Measurements from ENCODE around the gene QDPR. TPM values are rescaled to one million over a fixed set of nuclear protein-coding genes. Genes with fewer than 3 reads are reported as not detected.

The QDPR gene
- total and polyA plus RNA-seq, 7 experiments from 2014 or later: 11.8 to 50.5 (median 24.3) TPM

DNA sequence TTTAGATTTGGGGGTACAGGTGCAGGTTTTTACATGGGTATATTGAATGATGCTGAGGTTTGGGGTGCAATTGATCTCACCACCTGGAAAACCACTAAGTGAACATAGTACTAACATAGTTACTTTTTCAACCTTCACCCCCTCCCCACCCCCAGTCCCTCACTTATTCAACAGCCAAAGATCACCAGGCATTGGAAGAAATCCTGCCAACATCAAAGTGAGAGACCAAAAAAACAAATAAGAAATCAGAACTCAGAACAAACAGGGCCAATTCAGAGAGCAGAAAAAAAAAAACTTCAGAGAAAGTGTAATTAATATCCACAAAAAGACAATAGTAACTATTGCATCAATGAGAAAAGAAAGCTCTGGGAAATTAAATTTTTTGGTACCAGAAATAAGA lies 44.6 kb upstream of the QDPR start:
- intact Hi-C loops (cut with micrococcal nuclease): no loop called here
- H3K27me3 Mint-ChIP-seq: peaks cover 0 to 26% (median 8%) of the 10 kb centered on the region in 5 donors
- Histone ChIP-seq H3K27ac (ENCODE audit: low read depth, low read length) (no peak overlapping the region), H3K4me1 (ENCODE audit: control insufficient read depth in 2 of 2, insufficient read depth in 2 of 2, low read length in 2 of 2) (no peaks in the 10 kb centered on the region), H3K4me3 (ENCODE audit: low read length) (no peak overlapping the region), H3K9me3 (ENCODE audit: control insufficient read depth in 2 of 3, low read length in 3 of 3) (no peaks in the 10 kb centered on the region), H3K27me3 (ENCODE audit: control insufficient read depth in 2 of 2, insufficient read depth in 2 of 2, low read length in 2 of 2) (no peaks in the 10 kb centered on the region), H3K36me3 (ENCODE audit: control insufficient read depth in 2 of 3, insufficient read depth in 3 of 3, low read length in 3 of 3) (no peaks in the 10 kb centered on the region)
- POLR2A ChIA-PET: interaction anchor here (0.7 kb wide), 1 partner anchor 59 kb away, joined by 4 read pairs; no protein-coding TSS in a partner anchor
- no peaks in the 10 kb centered on the region for H3K9me3 Mint-ChIP-seq
- ATAC-seq (no peak), DNase-seq (no peak)
- H3K27ac Mint-ChIP-seq: no peak overlapping the region
- no peak overlapping the region for H3K4me3 Mint-ChIP-seq
- peaks cover 0 to 6% (median 0%) of the 10 kb centered on the region in 7 donors for H3K4me1 Mint-ChIP-seq
- H3K36me3 Mint-ChIP-seq: no peaks in the 10 kb centered on the region
- CTCF ChIA-PET: interaction anchor here (1.0 kb wide), 1 partner anchor 8 kb away, joined by 4 read pairs; no protein-coding TSS in a partner anchor

DNA sequence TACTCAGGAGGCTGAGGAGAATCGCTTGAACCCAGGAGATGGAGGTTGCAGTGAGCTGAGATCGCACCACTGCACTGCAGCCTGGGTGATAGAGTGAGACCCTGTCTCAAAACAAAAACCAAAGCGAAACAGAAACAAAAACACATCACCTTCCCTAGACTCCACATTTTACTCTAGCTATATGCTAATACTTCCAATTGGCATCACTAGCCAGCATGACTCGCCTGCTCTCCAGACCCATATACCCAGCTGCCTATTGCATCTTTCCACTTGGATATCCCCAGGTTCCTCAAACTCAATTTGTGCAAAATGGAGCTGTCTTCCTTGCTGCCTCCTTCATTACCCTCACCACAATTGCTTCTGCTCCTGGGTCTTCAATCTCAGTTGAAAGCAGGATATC lies 42.7 kb upstream of the QDPR start:
- intact Hi-C loops (cut with micrococcal nuclease): no loop called here
- Histone ChIP-seq H3K36me3 (ENCODE audit: control insufficient read depth in 2 of 3, insufficient read depth in 3 of 3, low read length in 3 of 3) (no peaks in the 10 kb centered on the region), H3K27ac (ENCODE audit: low read depth, low read length) (no peak overlapping the region), H3K4me3 (ENCODE audit: low read length) (no peak overlapping the region), H3K27me3 (ENCODE audit: control insufficient read depth in 2 of 2, insufficient read depth in 2 of 2, low read length in 2 of 2) (no peaks in the 10 kb centered on the region), H3K4me1 (ENCODE audit: control insufficient read depth in 2 of 2, insufficient read depth in 2 of 2, low read length in 2 of 2) (no peaks in the 10 kb centered on the region), H3K9me3 (ENCODE audit: control insufficient read depth in 2 of 3, low read length in 3 of 3) (no peaks in the 10 kb centered on the region)
- Mint-ChIP-seq H3K36me3 (no peaks in the 10 kb centered on the region), H3K9me3 (no peaks in the 10 kb centered on the region), H3K4me3 (peak overlapping the region in 1 of 10 donors; percentile 19), H3K4me1 (peaks cover 0 to 6% (median 0%) of the 10 kb centered on the region in 7 donors), H3K27me3 (peaks cover 0 to 28% (median 8%) of the 10 kb centered on the region in 5 donors), H3K27ac (no peak overlapping the region)
- ChIA-PET CTCF (interaction anchor here (1.6 kb wide), 1 partner anchor 8 kb away, joined by 4 read pairs; no protein-coding TSS in a partner anchor), POLR2A (no interaction called here)
- no peak for ATAC-seq
- DNase-seq: no peak

DNA sequence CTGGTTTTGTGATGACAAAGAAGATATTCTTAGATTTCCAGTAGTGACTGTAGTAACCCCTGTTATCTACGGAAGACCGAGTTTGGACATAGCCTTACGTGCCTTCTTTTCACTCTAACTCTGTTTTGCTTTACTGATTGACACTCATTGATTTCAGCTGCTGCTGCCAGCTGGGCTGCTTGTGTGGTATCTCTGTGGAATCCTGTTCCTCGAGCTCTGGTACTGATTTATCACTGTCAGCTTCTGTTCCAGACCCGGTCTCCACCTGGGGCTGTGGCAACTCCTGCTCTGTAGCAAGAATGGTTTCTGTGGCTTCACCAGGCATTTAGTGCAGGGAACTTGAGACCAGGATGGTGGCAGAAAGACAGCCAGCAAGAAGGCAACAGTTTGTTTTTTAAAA lies 40.5 kb upstream of the QDPR start:
- ATAC-seq (no peak), DNase-seq (no peak)
- no peak overlapping the region for H3K4me3 ChIP-seq (ENCODE audit: low read length)
- intact Hi-C loops (cut with micrococcal nuclease): no loop called here
- Mint-ChIP-seq H3K9me3 (peaks cover 0 to 2% (median 0%) of the 10 kb centered on the region in 11 donors), H3K36me3 (no peaks in the 10 kb centered on the region), H3K4me3 (no peak overlapping the region), H3K4me1 (peaks cover 0 to 12% (median 0%) of the 10 kb centered on the region in 7 donors), H3K27ac (no peak overlapping the region), H3K27me3 (peaks cover 0 to 24% (median 8%) of the 10 kb centered on the region in 5 donors)
- no peaks in the 10 kb centered on the region for H3K9me3 ChIP-seq (ENCODE audit: control insufficient read depth in 2 of 3, low read length in 3 of 3)
- no peaks in the 10 kb centered on the region for H3K36me3 ChIP-seq (ENCODE audit: control insufficient read depth in 2 of 3, insufficient read depth in 3 of 3, low read length in 3 of 3)
- ChIA-PET CTCF (interaction anchor here (0.9 kb wide), 1 partner anchor 65 kb away, joined by 3 read pairs; no protein-coding TSS in a partner anchor), POLR2A (no interaction called here)
- H3K4me1 ChIP-seq (ENCODE audit: control insufficient read depth in 2 of 2, insufficient read depth in 2 of 2, low read length in 2 of 2): no peaks in the 10 kb centered on the region
- H3K27me3 ChIP-seq (ENCODE audit: control insufficient read depth in 2 of 2, insufficient read depth in 2 of 2, low read length in 2 of 2): no peaks in the 10 kb centered on the region
- H3K27ac ChIP-seq (ENCODE audit: low read depth, low read length): no peak overlapping the region

DNA sequence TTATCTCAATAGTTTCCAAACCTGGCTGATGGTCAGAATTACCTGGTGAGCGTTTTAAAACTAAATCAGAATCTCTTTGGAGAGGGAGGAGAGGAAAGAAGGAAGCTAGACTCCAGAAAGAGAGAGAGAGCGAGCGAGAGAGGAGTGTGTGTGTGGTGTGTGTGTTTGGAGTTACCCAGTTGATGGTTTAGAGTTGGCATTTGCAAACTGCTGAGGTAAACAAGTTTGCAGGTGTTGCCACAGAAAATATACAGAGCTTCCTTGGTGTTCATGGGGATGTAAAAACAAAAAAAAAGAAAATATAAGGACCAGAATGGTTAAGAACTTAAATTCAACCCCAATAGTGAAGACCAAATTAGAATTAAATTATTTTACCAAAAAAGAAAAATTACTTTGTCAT lies 38.7 kb upstream of the QDPR start:
- H3K27ac ChIP-seq (ENCODE audit: low read depth, low read length): no peak overlapping the region
- H3K4me3 Mint-ChIP-seq: no peak overlapping the region
- no peaks in the 10 kb centered on the region for H3K36me3 Mint-ChIP-seq
- no peaks in the 10 kb centered on the region for H3K36me3 ChIP-seq (ENCODE audit: control insufficient read depth in 2 of 3, insufficient read depth in 3 of 3, low read length in 3 of 3)
- no peaks in the 10 kb centered on the region for H3K27me3 ChIP-seq (ENCODE audit: control insufficient read depth in 2 of 2, insufficient read depth in 2 of 2, low read length in 2 of 2)
- H3K27ac Mint-ChIP-seq: peak overlapping the region in 1 of 9 donors; percentile 36
- no peak overlapping the region for H3K4me3 ChIP-seq (ENCODE audit: low read length)
- ATAC-seq: no peak
- intact Hi-C loops (cut with micrococcal nuclease): no loop called here
- POLR2A ChIA-PET: no interaction called here
- peaks cover 0 to 12% (median 0%) of the 10 kb centered on the region in 7 donors for H3K4me1 Mint-ChIP-seq
- H3K4me1 ChIP-seq (ENCODE audit: control insufficient read depth in 2 of 2, insufficient read depth in 2 of 2, low read length in 2 of 2): no peaks in the 10 kb centered on the region
- H3K9me3 Mint-ChIP-seq: peaks cover 0 to 2% (median 0%) of the 10 kb centered on the region in 11 donors
- H3K9me3 ChIP-seq (ENCODE audit: control insufficient read depth in 2 of 3, low read length in 3 of 3): no peaks in the 10 kb centered on the region
- CTCF ChIA-PET: no interaction called here
- DNase-seq: no peak
- H3K27me3 Mint-ChIP-seq: peaks cover 0 to 18% (median 8%) of the 10 kb centered on the region in 5 donors

- Mint-ChIP-seq H3K4me1 (peaks cover 0 to 6% (median 0%) of the 10 kb centered on the region in 7 donors), H3K27me3 (peaks cover 0 to 16% (median 10%) of the 10 kb centered on the region in 5 donors), H3K27ac (peak overlapping the region in 1 of 9 donors; percentile 33), H3K4me3 (no peak overlapping the region), H3K9me3 (peaks cover 0 to 2% (median 0%) of the 10 kb centered on the region in 11 donors), H3K36me3 (no peaks in the 10 kb centered on the region)
- intact Hi-C loops (cut with micrococcal nuclease): loop anchor here in 1 of 2 donors (1.0 kb wide), 1 partner anchor 34 kb away; the partner anchor contains the start of gene QDPR
- ChIA-PET POLR2A (no interaction called here), CTCF (interaction anchor here (1.5 to 3.0 kb wide), 3 partner anchors 8 to 262 kb away, joined by 4 to 21 read pairs (median 6); no protein-coding TSS in a partner anchor)
- Histone ChIP-seq H3K4me3 (ENCODE audit: low read length) (no peak overlapping the region), H3K27me3 (ENCODE audit: control insufficient read depth in 2 of 2, insufficient read depth in 2 of 2, low read length in 2 of 2) (no peaks in the 10 kb centered on the region), H3K27ac (ENCODE audit: low read depth, low read length) (no peak overlapping the region), H3K9me3 (ENCODE audit: control insufficient read depth in 2 of 3, low read length in 3 of 3) (no peaks in the 10 kb centered on the region), H3K36me3 (ENCODE audit: control insufficient read depth in 2 of 3, insufficient read depth in 3 of 3, low read length in 3 of 3) (no peaks in the 10 kb centered on the region), H3K4me1 (ENCODE audit: control insufficient read depth in 2 of 2, insufficient read depth in 2 of 2, low read length in 2 of 2) (no peaks in the 10 kb centered on the region)
- ATAC-seq: no peak
- DNase-seq: no peak
Observed at GRCh38 chr4:17546678-17547077, 34.8 kb upstream of the QDPR start.

- no peaks in the 10 kb centered on the region for H3K36me3 ChIP-seq (ENCODE audit: control insufficient read depth in 2 of 3, insufficient read depth in 3 of 3, low read length in 3 of 3)
- H3K27ac ChIP-seq (ENCODE audit: low read depth, low read length): no peak overlapping the region
- no peaks in the 10 kb centered on the region for H3K9me3 ChIP-seq (ENCODE audit: control insufficient read depth in 2 of 3, low read length in 3 of 3)
- Mint-ChIP-seq H3K36me3 (no peaks in the 10 kb centered on the region), H3K4me3 (no peak overlapping the region), H3K4me1 (peaks cover 0 to 6% (median 0%) of the 10 kb centered on the region in 7 donors), H3K9me3 (peaks cover 0 to 2% (median 0%) of the 10 kb centered on the region in 11 donors), H3K27me3 (peaks cover 0 to 20% (median 10%) of the 10 kb centered on the region in 5 donors), H3K27ac (no peak overlapping the region)
- no peaks in the 10 kb centered on the region for H3K4me1 ChIP-seq (ENCODE audit: control insufficient read depth in 2 of 2, insufficient read depth in 2 of 2, low read length in 2 of 2)
- intact Hi-C loops (cut with micrococcal nuclease): no loop called here
- ChIA-PET POLR2A (interaction anchor here (0.9 kb wide), 1 partner anchor 53 kb away, joined by 3 read pairs; no protein-coding TSS in a partner anchor), CTCF (interaction anchor here (1.5 to 1.6 kb wide), 2 partner anchors 9 to 263 kb away, joined by 4 to 6 read pairs; no protein-coding TSS in a partner anchor)
- no peak for ATAC-seq
- no peaks in the 10 kb centered on the region for H3K27me3 ChIP-seq (ENCODE audit: control insufficient read depth in 2 of 2, insufficient read depth in 2 of 2, low read length in 2 of 2)
- H3K4me3 ChIP-seq (ENCODE audit: low read length): no peak overlapping the region
- DNase-seq: no peak
Observed at GRCh38 chr4:17546222-17546621, 34.3 kb upstream of the QDPR start.

Measured in naive thymus-derived CD4-positive, alpha-beta T cell (primary cell).